Smooth muscle cell (in vitro differentiated cells): Measurements from ENCODE around the gene PTPRB. TPM values are rescaled to one million over a fixed set of nuclear protein-coding genes. Genes with fewer than 3 reads are reported as not detected.
"Not testable (repeated sequence)": the region's sequence is repeated elsewhere in the genome, so short reads cannot be mapped to it uniquely, and the experiment has no call there.

ENCODE experiments used
- DNase-seq: peaks from one replicate; lab custom pipeline; 2025; ENCODE audit not compliant: unreplicated experiment; lab: John Stamatoyannopoulos, UW
- H2AFZ ChIP-seq: fragments of 200-600 bp; sonication (generic); 2 replicates; pipeline ENCODE4 v1.6.0; 2016; ENCODE audit warnings: antibody characterized with exemption, low read depth, mild to moderate bottlenecking
- H3F3A ChIP-seq: fragments of 200-600 bp; sonication (generic); 2 replicates; pipeline ENCODE4 v1.6.0; 2017; ENCODE audit warnings: antibody characterized with exemption, low read depth
- H3K27ac ChIP-seq: fragments of 200-600 bp; sonication (generic); 2 replicates; pipeline ENCODE4 v1.5.1; 2016; ENCODE audit warnings: low read depth, mild to moderate bottlenecking
- H3K27me3 ChIP-seq: fragments of 200-600 bp; sonication (generic); 2 replicates; pipeline ENCODE4 v1.6.1; 2016; ENCODE audit warnings: low read depth, mild to moderate bottlenecking
- H3K36me3 ChIP-seq: fragments of 200-600 bp; sonication (generic); 2 replicates; pipeline ENCODE4 v1.5.1; 2016; ENCODE audit warnings: low read depth
- H3K4me1 ChIP-seq: fragments of 200-600 bp; sonication (generic); 2 replicates; pipeline ENCODE4 v1.5.1; 2016; ENCODE audit warnings: low read depth
- H3K4me2 ChIP-seq: fragments of 200-600 bp; sonication (generic); 2 replicates; pipeline ENCODE4 v1.6.0; 2016; ENCODE audit warnings: mild to moderate bottlenecking
- H3K4me3 ChIP-seq: fragments of 200-600 bp; sonication (generic); 2 replicates; pipeline ENCODE4 v1.5.1; 2016; ENCODE audit warnings: mild to moderate bottlenecking
- H3K79me2 ChIP-seq: fragments of 200-600 bp; sonication (generic); 2 replicates; pipeline ENCODE4 v1.6.0; 2016; ENCODE audit warnings: low read depth, mild to moderate bottlenecking
- H3K9ac ChIP-seq: fragments of 200-600 bp; sonication (generic); 2 replicates; pipeline ENCODE4 v1.6.0; 2016; ENCODE audit warnings: low read depth
- H3K9me3 ChIP-seq: fragments of 200-600 bp; sonication (generic); replicated peaks from 2 replicates; pipeline ENCODE4 v1.5.1; 2016; ENCODE audit warnings: low read depth
- H4K20me1 ChIP-seq: fragments of 200-600 bp; sonication (generic); 2 replicates; pipeline ENCODE4 v1.6.0; 2016; ENCODE audit warnings: low read depth
- CTCF ChIP-seq: fragments of 200-600 bp; sonication (generic); IDR thresholded peaks from 2 replicates; pipeline ENCODE4 v1.5.1; 2017; ENCODE audit warnings: borderline replicate concordance, mild to moderate bottlenecking, antibody characterized with exemption; ENCODE audit not compliant: insufficient read depth, poor library complexity, severe bottlenecking
- WGBS: methylation state at CpG from one replicate; pipeline ENCODE4 v1.1.7; 2016; ENCODE audit warnings: low lambda C conversion rate; 5-methylcytosine and 5-hydroxymethylcytosine counted together
- polyA plus RNA-seq: library from polyadenylated mRNA; unstranded; fragments of >200 nt; fragmentation: Nextera tagmentation; extraction: Ambion mirVana; gene quantifications from 2 replicates; pipeline ENCODE4 v1.2.1, GENCODE V29; 2016
- total RNA-seq: library from RNA; depleted of rRNA; stranded (reverse); fragments of >200 nt; gene quantifications from 2 replicates; pipeline ENCODE4 v1.2.3, GENCODE V29; 2014

PTPRB gene
- total and polyA plus RNA-seq, 2 experiments from 2014 or later = 0.56 to 7.3 TPM

- Histone ChIP-seq H2AFZ (no peak overlapping the region), H3K27me3 (no peaks in the 10 kb centered on the region)
- TF ChIP-seq CTCF = no peak
Observed at GRCh38 chr12:70513426-70513825, 123.8 kb downstream of the PTPRB start.

GRCh38 chr12:70508178-70508577, 129.1 kb downstream of the PTPRB start:
- no peaks in the 10 kb centered on the region for H4K20me1 ChIP-seq
- no peak overlapping the region for H3K4me3 ChIP-seq
- no peaks in the 10 kb centered on the region for H3K4me1 ChIP-seq
- H3K79me2 ChIP-seq = no peaks in the 10 kb centered on the region
- H2AFZ ChIP-seq = no peak overlapping the region
- H3K9ac ChIP-seq = no peak overlapping the region
- no peaks in the 10 kb centered on the region for H3K9me3 ChIP-seq
- no peak overlapping the region for H3K27ac ChIP-seq
- no peaks in the 10 kb centered on the region for H3K27me3 ChIP-seq
- DNase-seq = no peak
- 97% methylated on average over 1 of the region's 1 CpG for WGBS
- no peaks in the 10 kb centered on the region for H3K36me3 ChIP-seq
- H3F3A ChIP-seq = no peaks in the 10 kb centered on the region
- TF ChIP-seq CTCF = no peak
- H3K4me2 ChIP-seq = no peak overlapping the region

More at GRCh38 chr12:70513426-70513825, 123.8 kb downstream of the PTPRB start:
- H3K79me2 ChIP-seq = no peaks in the 10 kb centered on the region
- no peak overlapping the region for H3K9ac ChIP-seq
- H4K20me1 ChIP-seq = no peaks in the 10 kb centered on the region
- H3K36me3 ChIP-seq = no peaks in the 10 kb centered on the region
- no peak for DNase-seq
- no peaks in the 10 kb centered on the region for H3K9me3 ChIP-seq
- H3K4me2 ChIP-seq = no peak overlapping the region
- no peak overlapping the region for H3K4me3 ChIP-seq
- H3K27ac ChIP-seq = no peak overlapping the region
- no peaks in the 10 kb centered on the region for H3K4me1 ChIP-seq
- no peaks in the 10 kb centered on the region for H3F3A ChIP-seq

- Histone ChIP-seq H3K9ac (no peak overlapping the region), H3K27me3 (no peaks in the 10 kb centered on the region), H3K79me2 (no peaks in the 10 kb centered on the region), H3K36me3 (no peaks in the 10 kb centered on the region), H2AFZ (peak overlapping the region; percentile 18), H3K4me3 (no peak overlapping the region), H3K9me3 (no peaks in the 10 kb centered on the region), H3F3A (no peaks in the 10 kb centered on the region), H3K4me2 (no peak overlapping the region), H3K4me1 (no peaks in the 10 kb centered on the region), H3K27ac (no peak overlapping the region), H4K20me1 (no peaks in the 10 kb centered on the region)
- 14% methylated on average over 2 of the region's 2 CpGs for WGBS
- TF ChIP-seq CTCF = no peak
- no peak for DNase-seq
Observed at GRCh38 chr12:70507442-70507841, 129.8 kb downstream of the PTPRB start.

- Histone ChIP-seq H3K27ac (no peak overlapping the region), H3F3A (no peaks in the 10 kb centered on the region), H3K36me3 (no peaks in the 10 kb centered on the region), H3K9me3 (peaks cover 5% of the 10 kb centered on the region), H4K20me1 (no peaks in the 10 kb centered on the region), H3K4me2 (no peak overlapping the region), H3K4me1 (no peaks in the 10 kb centered on the region), H3K9ac (no peak overlapping the region), H3K79me2 (no peaks in the 10 kb centered on the region), H3K4me3 (no peak overlapping the region), H3K27me3 (no peaks in the 10 kb centered on the region), H2AFZ (no peak overlapping the region)
- TF ChIP-seq CTCF = no peak
- WGBS = 75% methylated on average over 5 of the region's 5 CpGs
- DNase-seq = no peak
Observed at GRCh38 chr12:70497508-70497907, 139.7 kb downstream of the PTPRB start.

- not testable (repeated sequence) for H3K9me3 ChIP-seq, H3K4me2 ChIP-seq, H3K27me3 ChIP-seq, H3F3A ChIP-seq, H3K79me2 ChIP-seq, H3K4me3 ChIP-seq, H2AFZ ChIP-seq, H3K36me3 ChIP-seq, DNase-seq, H3K9ac ChIP-seq, H3K4me1 ChIP-seq, H3K27ac ChIP-seq, H4K20me1 ChIP-seq
- 84% methylated on average over 1 of the region's 1 CpG for WGBS
Observed at GRCh38 chr12:70492904-70493303, 144.3 kb downstream of the PTPRB start.

- not testable (repeated sequence) for H3K27me3 ChIP-seq, H3K4me3 ChIP-seq, H3K36me3 ChIP-seq, H3K4me2 ChIP-seq, H4K20me1 ChIP-seq, H3K9ac ChIP-seq, H3K9me3 ChIP-seq, H2AFZ ChIP-seq, H3K4me1 ChIP-seq, H3K79me2 ChIP-seq, DNase-seq, H3F3A ChIP-seq, H3K27ac ChIP-seq
Observed at GRCh38 chr12:70490928-70491327, 146.3 kb downstream of the PTPRB start.
